ENCODE measurements around the gene GPR35. TPM values are rescaled to one million over a fixed set of nuclear protein-coding genes. Genes with fewer than 3 reads are reported as not detected.

Gene GPR35
- total and polyA plus RNA-seq, 10 of the 15 experiments (the other 5 are each of a cell fraction or from before 2014, with no cell fraction given), result 0.14 to 1.6 (median 0.75) TPM; not detected in 3

DNA sequence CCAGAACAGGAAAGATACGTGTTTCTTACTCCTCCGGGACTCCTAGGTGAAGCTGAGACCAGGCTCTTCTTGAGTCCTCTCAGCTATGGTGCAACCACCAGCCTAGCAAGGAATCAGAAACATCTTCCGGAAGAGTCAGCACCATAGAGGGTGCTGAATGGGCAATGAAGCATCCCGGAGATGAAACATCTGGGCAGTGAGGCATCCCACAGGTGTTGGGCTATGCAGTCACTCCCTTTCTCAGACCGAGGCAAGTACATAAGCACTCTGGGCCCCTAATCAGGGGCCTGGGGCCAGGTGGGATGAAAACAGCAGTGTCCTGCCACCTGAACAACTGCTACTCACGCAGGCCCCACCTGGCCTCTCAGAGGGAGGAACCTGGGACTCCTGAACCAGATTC, 40.2 kb upstream of the GPR35 start:
- peak; percentile 57 for ATAC-seq
- peaks cover 0 to 1% of the 10 kb centered on the region in 2 experiments; a peak in 2 of 4 replicates for H3K36me3 ChIP-seq (ENCODE audit: control insufficient read depth in 2 of 2, insufficient read depth in 2 of 2, low read length in 1 of 2)
- no TSS peak for BruUV-seq (replicated peaks)
- H3K79me2 ChIP-seq (ENCODE audit: control insufficient read depth, insufficient read depth, low read length), result peaks cover 50% of the 10 kb centered on the region
- FAIRE-seq, result peak; percentile 18
- peak overlapping the region; percentile 84 for H3K9ac ChIP-seq (ENCODE audit: control insufficient read depth, insufficient read depth, low read length)
- ChIA-PET RAD21 (ENCODE audit: unreplicated experiment) (interaction anchor here (1.0 to 10.9 kb wide), 3 partner anchors 23 to 70 kb away, joined by 3 to 206 read pairs (median 49); partner anchors contain the start of genes ANKMY1 and DUSP28), CTCF (interaction anchor here (1.4 to 11.9 kb wide), 5 partner anchors 12 to 71 kb away, joined by 3 to 196 read pairs (median 25); partner anchors contain the start of genes ANKMY1, DUSP28 and RNPEPL1), SMC1A (ENCODE audit: uncharacterized antibody, unreplicated experiment) (interaction anchor here (1.3 to 6.4 kb wide), 4 partner anchors 23 to 71 kb away, joined by 3 to 124 read pairs (median 18); partner anchors contain the start of genes ANKMY1 and DUSP28), POLR2A (interaction anchor here (1.1 to 6.7 kb wide), 11 partner anchors 16 to 453 kb away, joined by 3 to 233 read pairs (median 5); partner anchors contain the start of genes DUSP28, GPR35 and RNPEPL1)
- 3% methylated on average over 6 of the region's 6 CpGs for WGBS (ENCODE audit: insufficient coverage, insufficient replicate concordance, low lambda C conversion rate, missing lambda C conversion rate)
- intact Hi-C loops (cut with micrococcal nuclease; ENCODE audit: unreplicated experiment), result no loop called here
- H3K4me1 ChIP-seq (ENCODE audit: control insufficient read depth, insufficient read depth, low read length), result peaks cover 42% of the 10 kb centered on the region
- H4K20me1 ChIP-seq (ENCODE audit: control insufficient read depth, insufficient read depth), result no peaks in the 10 kb centered on the region; the same call in 1 of the 2 replicates
- H3K4me3 ChIP-seq, result peak overlapping the region; percentile 95
- peak overlapping the region; percentile 92 for H3K27ac ChIP-seq (ENCODE audit: control insufficient read depth, insufficient read depth)
- no peaks in the 10 kb centered on the region for H3K27me3 ChIP-seq (replicated peaks in 1 of 2; ENCODE audit: control insufficient read depth in 2 of 2, insufficient read depth in 2 of 2, low read length in 1 of 2)
- H2AFZ ChIP-seq (ENCODE audit: control insufficient read depth, low read depth, low read length), result no peak overlapping the region
- peak; percentile 51 for DNase-seq (ENCODE audit: low read depth, low spot score)
- peak overlapping the region; percentile 73 for H3K4me2 ChIP-seq (ENCODE audit: control insufficient read depth, insufficient read depth)
- in situ Hi-C loops (cut with MboI), result no loop called here
- H3K9me3 ChIP-seq (replicated peaks; ENCODE audit: control insufficient read depth, insufficient read depth, low read length), result no peaks in the 10 kb centered on the region; the same call in 1 of the 3 replicates
- TF ChIP-seq ZNF217 (IDR thresholded peaks at IDR 0.05) (no peak), FOXK2 (IDR thresholded peaks at IDR 0.05) (no peak), STAT3 (IDR thresholded peaks at IDR 0.05; ENCODE audit: low read depth, low read length) (no peak), RAD51 (IDR thresholded peaks at IDR 0.05) (no peak), BACH1 (IDR thresholded peaks at IDR 0.05; ENCODE audit: borderline replicate concordance) (no peak), POU2F2 (IDR thresholded peaks at IDR 0.05; ENCODE audit: borderline replicate concordance, low read depth, low read length) (peak; percentile 31; the same call in 1 of the 3 replicates), CHD2 (IDR thresholded peaks at IDR 0.05; ENCODE audit: borderline replicate concordance, low read depth, low read length) (no peak), CHD1 (IDR thresholded peaks at IDR 0.05; ENCODE audit: low read depth, low read length) (no peak), CBFB (IDR thresholded peaks at IDR 0.05; ENCODE audit: low read depth) (no peak)
- TF ChIP-seq, protein P1, sequence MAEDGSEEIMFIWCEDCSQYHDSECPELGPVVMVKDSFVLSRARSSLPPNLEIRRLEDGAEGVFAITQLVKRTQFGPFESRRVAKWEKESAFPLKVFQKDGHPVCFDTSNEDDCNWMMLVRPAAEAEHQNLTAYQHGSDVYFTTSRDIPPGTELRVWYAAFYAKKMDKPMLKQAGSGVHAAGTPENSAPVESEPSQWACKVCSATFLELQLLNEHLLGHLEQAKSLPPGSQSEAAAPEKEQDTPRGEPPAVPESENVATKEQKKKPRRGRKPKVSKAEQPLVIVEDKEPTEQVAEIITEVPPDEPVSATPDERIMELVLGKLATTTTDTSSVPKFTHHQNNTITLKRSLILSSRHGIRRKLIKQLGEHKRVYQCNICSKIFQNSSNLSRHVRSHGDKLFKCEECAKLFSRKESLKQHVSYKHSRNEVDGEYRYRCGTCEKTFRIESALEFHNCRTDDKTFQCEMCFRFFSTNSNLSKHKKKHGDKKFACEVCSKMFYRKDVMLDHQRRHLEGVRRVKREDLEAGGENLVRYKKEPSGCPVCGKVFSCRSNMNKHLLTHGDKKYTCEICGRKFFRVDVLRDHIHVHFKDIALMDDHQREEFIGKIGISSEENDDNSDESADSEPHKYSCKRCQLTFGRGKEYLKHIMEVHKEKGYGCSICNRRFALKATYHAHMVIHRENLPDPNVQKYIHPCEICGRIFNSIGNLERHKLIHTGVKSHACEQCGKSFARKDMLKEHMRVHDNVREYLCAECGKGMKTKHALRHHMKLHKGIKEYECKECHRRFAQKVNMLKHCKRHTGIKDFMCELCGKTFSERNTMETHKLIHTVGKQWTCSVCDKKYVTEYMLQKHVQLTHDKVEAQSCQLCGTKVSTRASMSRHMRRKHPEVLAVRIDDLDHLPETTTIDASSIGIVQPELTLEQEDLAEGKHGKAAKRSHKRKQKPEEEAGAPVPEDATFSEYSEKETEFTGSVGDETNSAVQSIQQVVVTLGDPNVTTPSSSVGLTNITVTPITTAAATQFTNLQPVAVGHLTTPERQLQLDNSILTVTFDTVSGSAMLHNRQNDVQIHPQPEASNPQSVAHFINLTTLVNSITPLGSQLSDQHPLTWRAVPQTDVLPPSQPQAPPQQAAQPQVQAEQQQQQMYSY (CRISPR knock-in tag; IDR thresholded peaks at IDR 0.05), result no peak
- TF ChIP-seq, protein P2, sequence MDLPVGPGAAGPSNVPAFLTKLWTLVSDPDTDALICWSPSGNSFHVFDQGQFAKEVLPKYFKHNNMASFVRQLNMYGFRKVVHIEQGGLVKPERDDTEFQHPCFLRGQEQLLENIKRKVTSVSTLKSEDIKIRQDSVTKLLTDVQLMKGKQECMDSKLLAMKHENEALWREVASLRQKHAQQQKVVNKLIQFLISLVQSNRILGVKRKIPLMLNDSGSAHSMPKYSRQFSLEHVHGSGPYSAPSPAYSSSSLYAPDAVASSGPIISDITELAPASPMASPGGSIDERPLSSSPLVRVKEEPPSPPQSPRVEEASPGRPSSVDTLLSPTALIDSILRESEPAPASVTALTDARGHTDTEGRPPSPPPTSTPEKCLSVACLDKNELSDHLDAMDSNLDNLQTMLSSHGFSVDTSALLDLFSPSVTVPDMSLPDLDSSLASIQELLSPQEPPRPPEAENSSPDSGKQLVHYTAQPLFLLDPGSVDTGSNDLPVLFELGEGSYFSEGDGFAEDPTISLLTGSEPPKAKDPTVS (IDR thresholded peaks at IDR 0.05; ENCODE audit: low read depth, low read length), result no peak
- TF ChIP-seq, protein P3, sequence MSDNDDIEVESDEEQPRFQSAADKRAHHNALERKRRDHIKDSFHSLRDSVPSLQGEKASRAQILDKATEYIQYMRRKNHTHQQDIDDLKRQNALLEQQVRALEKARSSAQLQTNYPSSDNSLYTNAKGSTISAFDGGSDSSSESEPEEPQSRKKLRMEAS (IDR thresholded peaks at IDR 0.05; ENCODE audit: low read depth, low read length), result no peak
- TF ChIP-seq, protein P4, sequence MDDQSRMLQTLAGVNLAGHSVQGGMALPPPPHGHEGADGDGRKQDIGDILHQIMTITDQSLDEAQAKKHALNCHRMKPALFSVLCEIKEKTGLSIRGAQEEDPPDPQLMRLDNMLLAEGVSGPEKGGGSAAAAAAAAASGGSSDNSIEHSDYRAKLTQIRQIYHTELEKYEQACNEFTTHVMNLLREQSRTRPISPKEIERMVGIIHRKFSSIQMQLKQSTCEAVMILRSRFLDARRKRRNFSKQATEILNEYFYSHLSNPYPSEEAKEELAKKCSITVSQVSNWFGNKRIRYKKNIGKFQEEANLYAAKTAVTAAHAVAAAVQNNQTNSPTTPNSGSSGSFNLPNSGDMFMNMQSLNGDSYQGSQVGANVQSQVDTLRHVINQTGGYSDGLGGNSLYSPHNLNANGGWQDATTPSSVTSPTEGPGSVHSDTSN (IDR thresholded peaks at IDR 0.05; ENCODE audit: insufficient replicate concordance, low read depth, low read length), result peak; percentile 62
- TF ChIP-seq, protein P5, sequence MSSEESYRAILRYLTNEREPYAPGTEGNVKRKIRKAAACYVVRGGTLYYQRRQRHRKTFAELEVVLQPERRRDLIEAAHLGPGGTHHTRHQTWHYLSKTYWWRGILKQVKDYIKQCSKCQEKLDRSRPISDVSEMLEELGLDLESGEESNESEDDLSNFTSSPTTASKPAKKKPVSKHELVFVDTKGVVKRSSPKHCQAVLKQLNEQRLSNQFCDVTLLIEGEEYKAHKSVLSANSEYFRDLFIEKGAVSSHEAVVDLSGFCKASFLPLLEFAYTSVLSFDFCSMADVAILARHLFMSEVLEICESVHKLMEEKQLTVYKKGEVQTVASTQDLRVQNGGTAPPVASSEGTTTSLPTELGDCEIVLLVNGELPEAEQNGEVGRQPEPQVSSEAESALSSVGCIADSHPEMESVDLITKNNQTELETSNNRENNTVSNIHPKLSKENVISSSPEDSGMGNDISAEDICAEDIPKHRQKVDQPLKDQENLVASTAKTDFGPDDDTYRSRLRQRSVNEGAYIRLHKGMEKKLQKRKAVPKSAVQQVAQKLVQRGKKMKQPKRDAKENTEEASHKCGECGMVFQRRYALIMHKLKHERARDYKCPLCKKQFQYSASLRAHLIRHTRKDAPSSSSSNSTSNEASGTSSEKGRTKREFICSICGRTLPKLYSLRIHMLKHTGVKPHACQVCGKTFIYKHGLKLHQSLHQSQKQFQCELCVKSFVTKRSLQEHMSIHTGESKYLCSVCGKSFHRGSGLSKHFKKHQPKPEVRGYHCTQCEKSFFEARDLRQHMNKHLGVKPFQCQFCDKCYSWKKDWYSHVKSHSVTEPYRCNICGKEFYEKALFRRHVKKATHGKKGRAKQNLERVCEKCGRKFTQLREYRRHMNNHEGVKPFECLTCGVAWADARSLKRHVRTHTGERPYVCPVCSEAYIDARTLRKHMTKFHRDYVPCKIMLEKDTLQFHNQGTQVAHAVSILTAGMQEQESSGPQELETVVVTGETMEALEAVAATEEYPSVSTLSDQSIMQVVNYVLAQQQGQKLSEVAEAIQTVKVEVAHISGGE (CRISPR knock-in tag; IDR thresholded peaks at IDR 0.05), result no peak

All from GM12878 (cell line).